IPS-NIHi7 (cell line): Measurements from ENCODE around the gene PGBD5.

ENCODE experiments used
- DNase-seq: peaks from one replicate; pipeline ENCODE4 v3.0.0; 2012; ENCODE audit warnings: mixed read lengths; ENCODE audit errors: extremely low spot score

PGBD5 gene

GRCh38 chr1:230376296-230376695 lies 49.8 kb downstream of the PGBD5 start:
- DNase-seq = no peak

GRCh38 chr1:230375780-230376179 lies 50.4 kb downstream of the PGBD5 start:
- DNase-seq = no peak

DNA sequence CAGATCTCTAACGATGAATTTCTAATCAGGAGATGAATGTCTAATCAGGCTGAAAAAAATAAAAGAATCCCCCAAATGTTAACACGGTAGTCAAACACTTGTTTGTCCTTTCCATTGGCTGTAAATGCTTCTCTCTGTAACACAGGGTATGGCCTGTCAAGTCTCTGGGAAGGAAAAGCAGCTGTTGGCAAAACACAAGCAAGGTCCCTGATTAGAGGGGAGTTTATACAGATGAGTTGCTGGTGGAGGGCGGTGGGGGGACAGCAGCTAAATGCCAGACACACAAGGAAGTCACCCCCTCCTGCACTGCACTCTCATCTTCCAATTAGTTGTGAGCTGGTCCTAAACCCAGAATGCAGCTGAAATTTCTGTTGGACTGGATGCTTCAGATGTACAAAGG lies 51.0 kb downstream of the PGBD5 start:
- DNase-seq = no peak

GRCh38 chr1:230371923-230372703 lies 54.0 kb downstream of the PGBD5 start:
- no peak for DNase-seq

DNA sequence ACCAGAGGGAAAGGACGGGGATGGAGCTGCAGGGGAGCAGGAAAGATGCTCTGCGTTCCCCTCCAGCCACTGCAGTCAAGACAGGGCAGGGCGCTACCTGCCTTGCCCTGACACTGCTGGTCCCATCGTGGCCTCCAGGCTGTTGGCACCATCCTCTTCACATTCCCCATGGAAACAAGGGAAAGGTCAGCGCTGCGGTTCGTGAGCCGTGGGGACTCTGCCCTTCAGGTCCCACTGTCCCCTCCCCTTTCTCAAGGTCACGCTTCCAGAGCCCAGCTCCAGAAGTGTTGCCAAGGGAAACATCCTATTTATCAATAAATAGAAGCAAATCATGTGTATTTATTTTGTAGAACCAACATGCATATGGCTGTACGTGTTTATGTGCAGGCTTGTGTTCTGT lies 56.0 kb downstream of the PGBD5 start:
- DNase-seq = no peak

GRCh38 chr1:230368871-230369270 lies 57.3 kb downstream of the PGBD5 start:
- no peak for DNase-seq

GRCh38 chr1:230368363-230368762 lies 57.8 kb downstream of the PGBD5 start:
- no peak for DNase-seq

GRCh38 chr1:230366504-230366915 lies 59.6 kb downstream of the PGBD5 start:
- DNase-seq = no peak

GRCh38 chr1:230365723-230366307 lies 60.3 kb downstream of the PGBD5 start:
- no peak for DNase-seq

DNA sequence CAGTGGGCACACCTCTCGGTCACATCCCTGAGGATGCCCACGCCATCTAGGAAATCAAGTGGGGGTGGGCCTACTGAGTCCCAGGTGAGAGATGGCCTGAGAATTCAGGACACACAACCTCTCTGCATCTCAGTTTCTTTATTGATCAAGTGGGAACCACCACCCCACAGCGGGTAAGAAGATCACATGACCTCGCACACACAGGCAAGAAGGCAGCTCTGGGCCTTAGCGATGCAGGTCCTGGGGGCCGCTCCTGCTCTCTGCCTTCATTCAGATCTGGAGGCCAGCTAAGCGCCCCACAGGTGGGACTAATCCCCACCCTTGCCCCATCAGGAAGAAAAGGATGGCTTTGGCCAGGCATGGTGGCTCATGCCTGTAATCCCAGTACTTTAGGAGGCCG lies 63.2 kb downstream of the PGBD5 start:
- no peak for DNase-seq

DNA sequence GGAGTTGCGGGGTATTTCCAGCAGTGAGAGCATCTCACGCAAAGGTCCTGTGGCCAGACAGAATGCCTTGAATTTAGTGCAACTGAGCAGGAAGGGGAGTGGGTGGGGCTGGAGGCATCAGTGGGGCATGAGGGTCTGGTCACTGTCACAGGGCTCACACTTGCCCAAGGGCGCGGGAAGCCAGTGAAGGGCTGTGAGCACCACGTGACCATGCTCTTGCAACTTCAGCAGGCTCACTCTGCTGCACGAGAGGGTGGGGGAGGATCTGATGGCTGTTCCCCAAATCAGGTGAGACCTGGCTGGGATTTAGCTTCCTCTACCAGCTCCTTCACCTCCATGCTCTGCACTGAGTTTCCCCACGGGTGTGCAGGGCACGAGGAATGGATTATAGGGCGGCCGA lies 64.2 kb downstream of the PGBD5 start:
- no peak for DNase-seq

DNA sequence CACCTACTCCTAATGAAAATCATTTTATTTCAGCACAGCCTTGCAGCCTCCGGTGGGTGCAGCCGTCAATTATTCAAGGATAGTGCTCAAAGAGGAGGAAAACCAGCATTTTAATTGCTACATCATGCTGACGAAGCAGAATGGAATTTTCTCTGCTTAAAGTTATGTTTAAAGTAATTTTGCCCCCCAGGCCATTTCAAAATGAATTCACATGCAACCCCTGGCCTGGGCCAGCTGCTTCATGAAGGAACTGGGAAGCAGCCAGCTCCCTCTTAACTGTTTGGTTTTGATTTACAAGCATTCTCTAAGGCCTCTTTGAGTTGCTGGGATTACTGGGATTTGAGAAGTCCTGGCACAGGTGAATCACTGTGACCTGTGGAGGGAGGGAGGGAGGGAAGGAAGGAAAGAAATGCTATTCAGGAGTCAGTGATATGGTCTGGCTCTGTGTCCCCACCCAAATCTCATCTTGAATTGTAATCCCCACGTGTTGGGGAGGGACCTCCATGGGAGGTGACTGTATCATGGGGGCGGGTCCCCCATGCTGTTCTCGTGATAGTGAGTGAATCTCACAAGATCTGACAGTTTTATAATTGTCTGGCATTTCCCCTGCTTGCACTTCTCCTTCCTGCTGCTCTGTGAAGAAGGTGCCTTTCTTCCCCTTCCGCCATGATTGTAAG lies 66.0 kb downstream of the PGBD5 start:
- no peak for DNase-seq

DNA sequence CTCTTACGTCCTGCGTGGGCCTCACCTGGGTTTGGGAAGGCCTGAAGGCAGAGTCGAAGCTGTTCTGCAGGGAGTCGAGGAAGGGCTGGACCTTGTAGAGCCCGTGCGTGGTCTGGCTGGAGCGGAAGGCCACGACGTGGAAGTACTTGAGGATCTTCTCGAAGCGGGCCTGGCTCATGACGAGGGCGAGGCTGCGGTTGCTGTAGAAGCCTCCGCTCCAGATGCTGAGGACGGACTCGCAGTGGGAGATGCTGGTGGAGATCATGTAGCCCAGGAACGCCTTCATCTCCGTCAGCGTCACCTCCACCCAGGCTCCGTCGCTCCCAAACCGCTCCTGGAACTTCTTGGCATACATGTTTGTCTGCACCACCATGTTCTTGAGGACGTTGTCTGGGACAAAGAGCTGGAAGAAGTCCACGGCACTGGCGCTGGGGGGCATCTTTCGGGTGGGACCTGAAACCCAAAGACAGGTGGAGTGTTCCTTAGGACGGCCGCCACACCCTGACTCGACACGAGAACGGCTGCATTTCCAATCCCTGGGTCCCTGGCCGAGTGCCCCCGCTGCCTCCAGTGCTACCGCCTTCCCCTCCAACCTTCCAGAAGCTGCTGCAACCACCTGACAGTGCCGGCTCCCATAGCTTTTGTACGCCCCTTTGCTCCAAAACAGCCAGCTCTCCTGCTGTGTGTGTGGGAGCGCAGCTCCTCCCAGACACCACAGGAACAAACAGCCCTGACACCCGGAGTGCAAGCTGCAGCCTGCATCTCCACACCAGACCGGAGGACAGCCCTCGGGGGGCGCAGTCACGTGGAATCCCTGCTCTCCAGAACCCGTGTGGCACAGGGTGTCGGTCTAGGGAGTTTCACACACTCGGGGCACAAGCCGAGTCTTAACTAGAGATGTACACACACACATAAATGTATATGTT lies 69.0 kb downstream of the PGBD5 start:
- DNase-seq = no peak

DNA sequence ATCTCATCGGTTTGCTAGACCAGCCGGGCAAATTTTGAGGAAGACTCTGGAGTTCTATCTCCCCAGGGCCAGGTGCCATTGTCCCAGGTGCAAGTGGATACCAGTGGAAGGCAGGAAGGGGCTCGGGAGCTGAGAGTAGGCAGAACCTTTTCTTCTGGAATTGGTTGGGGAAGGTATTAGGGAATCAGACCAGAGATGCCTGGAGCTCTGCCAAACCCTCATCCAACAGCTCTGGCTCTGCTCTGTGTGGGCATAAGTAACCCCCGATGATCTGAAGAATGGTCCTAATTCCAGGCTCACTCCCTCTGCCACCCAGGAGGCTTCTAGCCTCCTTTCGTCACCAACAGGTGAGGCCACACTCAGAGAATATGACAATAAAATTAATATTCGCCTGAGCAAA lies 69.9 kb downstream of the PGBD5 start:
- DNase-seq = no peak

DNA sequence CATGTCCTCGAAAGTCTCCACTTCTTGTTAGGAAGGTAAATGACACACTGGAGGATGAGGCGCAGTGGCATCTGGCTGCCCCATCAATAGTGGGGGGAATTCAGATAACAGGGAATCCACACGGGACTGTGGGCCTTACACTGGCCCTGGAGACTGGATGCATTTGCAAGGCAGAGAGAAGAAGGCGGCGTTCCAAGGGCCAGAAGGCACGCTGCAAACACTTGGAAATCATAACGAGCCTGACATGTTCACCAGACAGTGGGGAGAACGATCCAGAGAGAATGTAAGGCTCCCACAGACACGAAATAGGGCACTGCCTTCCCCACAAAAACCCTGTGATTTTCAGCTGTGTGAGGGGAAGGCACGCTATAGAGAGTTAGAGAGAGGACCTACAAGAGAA lies 70.5 kb downstream of the PGBD5 start:
- DNase-seq = no peak

GRCh38 chr1:230355128-230355527 lies 71.0 kb downstream of the PGBD5 start:
- DNase-seq = no peak

DNA sequence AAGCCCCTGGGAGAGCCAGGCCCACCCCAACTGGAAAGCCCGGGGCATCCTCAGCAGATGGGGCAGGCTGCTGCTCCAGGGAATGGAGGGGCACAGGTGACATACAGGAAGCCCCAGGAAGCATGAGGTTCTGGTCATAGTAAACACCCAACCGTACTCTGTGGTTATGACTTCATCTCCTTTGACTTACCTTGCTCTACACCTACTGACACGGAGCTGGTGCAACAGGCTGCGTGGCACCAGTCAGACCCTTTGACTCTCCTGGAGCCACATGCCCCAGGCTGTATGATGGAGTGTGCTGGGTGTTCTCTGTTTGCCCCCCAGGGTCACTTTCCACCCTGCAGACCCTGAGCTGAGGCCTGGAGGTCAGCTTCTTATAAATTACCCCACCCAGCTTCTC lies 72.1 kb downstream of the PGBD5 start:
- DNase-seq = no peak

GRCh38 chr1:230352537-230352936 lies 73.6 kb downstream of the PGBD5 start:
- DNase-seq = no peak

GRCh38 chr1:230351983-230352382 lies 74.1 kb downstream of the PGBD5 start:
- no peak for DNase-seq

DNA sequence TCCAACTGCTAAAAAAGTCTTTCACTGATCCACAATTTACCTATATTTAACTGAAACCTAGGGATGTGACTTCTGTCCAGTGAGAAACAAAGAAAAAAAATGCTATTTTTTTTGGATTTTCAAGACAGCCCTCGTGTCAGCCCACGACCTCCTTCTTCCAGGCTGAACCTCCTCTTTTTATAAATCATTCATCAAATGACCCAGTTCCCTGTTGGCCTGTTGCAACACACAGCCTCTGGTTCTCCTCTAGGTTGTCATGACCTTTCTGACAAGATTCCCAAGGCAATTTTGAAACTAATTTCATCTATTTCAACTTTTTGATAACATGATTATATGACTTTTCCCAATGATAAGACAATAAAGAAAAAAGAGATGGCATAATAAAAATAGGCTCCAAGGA lies 74.6 kb downstream of the PGBD5 start:
- DNase-seq = no peak

DNA sequence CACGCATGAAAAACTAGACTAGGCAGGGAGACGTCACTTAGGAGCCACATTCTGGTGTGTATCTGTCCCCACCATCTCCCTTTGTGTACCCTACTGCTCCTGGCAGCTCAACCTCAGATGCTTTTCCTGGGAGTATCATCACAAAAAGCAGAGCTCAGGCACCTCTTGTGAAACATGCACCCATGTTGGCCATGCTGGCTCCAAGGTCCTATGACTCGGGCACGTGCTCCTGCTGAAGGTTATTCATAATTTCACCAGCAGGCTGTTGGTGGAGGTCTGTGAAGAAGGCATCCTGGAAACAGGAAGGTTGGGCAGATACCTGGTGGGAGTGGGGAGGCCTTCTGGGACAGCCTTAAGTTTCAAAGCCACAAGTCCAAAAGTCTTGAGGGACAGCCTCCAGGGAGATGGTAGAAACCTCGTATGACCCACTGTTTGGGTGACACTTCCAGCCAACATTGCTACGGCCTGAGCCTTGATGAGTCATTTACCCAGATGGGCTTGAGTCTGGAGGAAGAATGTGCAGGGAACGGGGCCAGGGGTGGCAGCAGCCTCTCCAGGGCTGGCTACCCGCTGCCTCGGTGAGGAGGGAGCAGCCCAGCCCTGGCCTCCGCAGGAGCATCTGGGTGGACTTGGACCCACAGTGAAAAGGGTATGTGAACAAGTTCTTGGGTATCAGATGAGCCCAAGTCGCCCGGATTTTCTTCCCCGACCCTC lies 75.8 kb downstream of the PGBD5 start:
- DNase-seq = no peak
